ENCODE data around the gene OLFML2B. TPM values are rescaled to one million over a fixed set of nuclear protein-coding genes. Genes with fewer than 3 reads are reported as not detected.
A peak's percentile ranks its signal among the peaks of the same experiment; 100 is the strongest.

Gene OLFML2B
- total RNA-seq, 4 donors from 2014 or later = 1.1 to 7.7 (median 4.7) TPM

- peaks cover 0 to 9% (median 0%) of the 10 kb centered on the region in 3 donors for H3K4me1 ChIP-seq
- H3K27me3 ChIP-seq = no peaks in the 10 kb centered on the region
- H3K9me3 ChIP-seq = no peaks in the 10 kb centered on the region
- WGBS, 2 donors (ENCODE audit: low coverage in 1 of 2) = 6 to 27% methylated on average over 2 of the region's 4 CpGs
- no peak for TF ChIP-seq EP300 (IDR thresholded peaks at IDR 0.05)
- TF ChIP-seq POLR2AphosphoS5 (IDR thresholded peaks at IDR 0.05) = no peak
- no peak for TF ChIP-seq CTCF (IDR thresholded peaks at IDR 0.05)
- no peak for TF ChIP-seq POLR2A (IDR thresholded peaks at IDR 0.05)
- no peak overlapping the region for H3K4me3 ChIP-seq
- no peaks in the 10 kb centered on the region for H3K36me3 ChIP-seq
- peak; percentile 48 for ATAC-seq
- H3K27ac ChIP-seq = peak overlapping the region in 1 of 4 donors; percentile 6
These were observed 38.9 kb upstream of the OLFML2B start for GRCh38 chr1:162062542-162063015.

GRCh38 chr1:162060314-162060713 lies 36.6 kb upstream of the OLFML2B start:
- Histone ChIP-seq H3K4me3 (no peak overlapping the region), H3K36me3 (no peaks in the 10 kb centered on the region), H3K9me3 (no peaks in the 10 kb centered on the region), H3K4me1 (peaks cover 0 to 9% (median 0%) of the 10 kb centered on the region in 3 donors), H3K27me3 (no peaks in the 10 kb centered on the region), H3K27ac (no peak overlapping the region)
- WGBS, 2 donors (ENCODE audit: low coverage in 1 of 2) = 75 to 100% methylated on average over 1 of the region's 1 CpG
- TF ChIP-seq POLR2AphosphoS5 (IDR thresholded peaks at IDR 0.05) = no peak
- TF ChIP-seq EP300 (IDR thresholded peaks at IDR 0.05) = no peak
- TF ChIP-seq POLR2A (IDR thresholded peaks at IDR 0.05) = no peak
- no peak for TF ChIP-seq CTCF (IDR thresholded peaks at IDR 0.05)
- ATAC-seq = no peak

DNA sequence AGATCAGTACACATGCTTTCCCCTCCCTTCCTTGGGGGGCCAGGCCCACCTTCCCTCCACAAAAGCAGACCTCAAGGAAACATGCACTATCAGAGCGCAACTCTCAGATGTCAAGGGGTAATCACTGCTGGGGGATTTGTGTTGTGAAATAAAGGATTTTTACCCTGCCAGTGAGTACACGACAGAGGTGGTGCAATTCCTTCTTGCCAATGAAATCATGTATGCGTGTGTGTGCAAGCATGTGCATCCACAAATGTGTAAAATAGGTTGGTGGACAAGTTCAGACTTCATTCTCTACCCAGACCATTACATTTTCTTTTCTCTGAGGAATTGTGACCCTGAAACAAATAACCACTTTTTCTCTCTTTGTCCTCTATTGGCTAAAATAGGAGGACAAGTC lies 36.1 kb upstream of the OLFML2B start:
- no peaks in the 10 kb centered on the region for H3K9me3 ChIP-seq
- no peaks in the 10 kb centered on the region for H3K36me3 ChIP-seq
- no peak for ATAC-seq
- H3K27ac ChIP-seq = no peak overlapping the region
- 76 to 79% methylated on average over 3 of the region's 3 CpGs for whole genome bisulfite sequencing, 2 donors (ENCODE audit: low coverage in 1 of 2)
- peaks cover 0 to 9% (median 0%) of the 10 kb centered on the region in 3 donors for H3K4me1 ChIP-seq
- H3K27me3 ChIP-seq = no peaks in the 10 kb centered on the region
- TF ChIP-seq POLR2A (IDR thresholded peaks at IDR 0.05) = no peak
- no peak for TF ChIP-seq EP300 (IDR thresholded peaks at IDR 0.05)
- TF ChIP-seq CTCF (IDR thresholded peaks at IDR 0.05) = no peak
- TF ChIP-seq POLR2AphosphoS5 (IDR thresholded peaks at IDR 0.05) = no peak
- no peak overlapping the region for H3K4me3 ChIP-seq

GRCh38 chr1:162056579-162056978 lies 32.9 kb upstream of the OLFML2B start:
- Histone ChIP-seq H3K27ac (no peak overlapping the region), H3K36me3 (no peaks in the 10 kb centered on the region), H3K4me3 (no peak overlapping the region), H3K9me3 (no peaks in the 10 kb centered on the region), H3K4me1 (no peaks in the 10 kb centered on the region), H3K27me3 (no peaks in the 10 kb centered on the region)
- TF ChIP-seq POLR2AphosphoS5 (IDR thresholded peaks at IDR 0.05) = no peak
- TF ChIP-seq EP300 (IDR thresholded peaks at IDR 0.05) = no peak
- TF ChIP-seq CTCF (IDR thresholded peaks at IDR 0.05) = no peak
- no peak for TF ChIP-seq POLR2A (IDR thresholded peaks at IDR 0.05)
- 91 to 92% methylated on average over 3 of the region's 3 CpGs for WGBS, 2 donors (ENCODE audit: low coverage in 1 of 2)
- ATAC-seq = no peak

DNA sequence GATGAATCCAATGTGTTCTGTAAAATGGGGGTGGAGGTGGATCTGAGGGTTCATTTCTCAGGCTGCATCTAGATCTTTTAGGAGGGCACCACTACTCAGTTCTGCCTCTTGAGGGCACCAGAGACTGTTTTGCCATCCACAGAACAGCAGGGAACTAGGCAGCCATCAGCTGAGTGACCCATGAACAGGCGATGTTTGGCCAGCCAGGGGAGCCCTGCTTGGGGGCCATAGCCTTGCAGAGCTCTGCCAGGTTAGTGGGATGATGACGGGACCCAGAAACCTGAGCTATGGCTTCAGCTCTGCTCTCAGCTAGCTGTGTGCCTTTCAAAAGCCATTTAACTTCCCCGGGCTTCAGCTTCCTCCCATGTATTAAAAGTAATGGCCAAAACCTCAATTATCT lies 32.4 kb upstream of the OLFML2B start:
- Histone ChIP-seq H3K4me3 (no peak overlapping the region), H3K27ac (no peak overlapping the region), H3K9me3 (no peaks in the 10 kb centered on the region), H3K27me3 (no peaks in the 10 kb centered on the region), H3K36me3 (no peaks in the 10 kb centered on the region), H3K4me1 (no peaks in the 10 kb centered on the region)
- TF ChIP-seq CTCF (IDR thresholded peaks at IDR 0.05) (peak; percentile 79 to 91 (median 84)), EP300 (IDR thresholded peaks at IDR 0.05) (no peak)
- peak; percentile 85 for ATAC-seq
- 33 to 100% methylated on average over 1 to 3 of the region's 3 CpGs for WGBS, 2 donors (ENCODE audit: low coverage in 1 of 2)
